Activated CD8-positive, alpha-beta T cell treated with anti-CD3 and anti-CD28 coated beads, Interleukin-2, amount 10 ng/mL, durations not matched to agents 7 days and 5 days (primary cell): ENCODE data around the gene GPR83. TPM values are rescaled to one million over a fixed set of nuclear protein-coding genes. Genes with fewer than 3 reads are reported as not detected.

Experiments used
- ATAC-seq: fragments of 150-1000 bp; cut with Tn5 transposase; one replicate; pipeline ENCODE4 v1.10.0; 2021; ENCODE audit warnings: moderate library complexity
- CTCF ChIA-PET: fragments of 350-600 bp; sonication (Branson Sonifier 250); formaldehyde crosslinking; loops from one replicate; lab custom pipeline; 2021; ENCODE audit warnings: antibody characterized with exemption; lab: Charles Lee
- POLR2A ChIA-PET: fragments of 350-600 bp; sonication (Branson Sonifier 250); formaldehyde crosslinking; loops from one replicate; lab custom pipeline; 2021; ENCODE audit warnings: antibody characterized with exemption; lab: Charles Lee
- DNase-seq: peaks from one replicate; pipeline ENCODE4 v3.0.0-alpha.2; 2020
- H3K27ac Mint-ChIP-seq: one replicate; pipeline ENCODE4 v1.8.0; 2021; ENCODE audit warnings: mild to moderate bottlenecking, mixed read lengths
- H3K27me3 Mint-ChIP-seq: one replicate; pipeline ENCODE4 v1.8.0; 2021; ENCODE audit warnings: low read depth, mixed read lengths
- H3K36me3 Mint-ChIP-seq: one replicate; pipeline ENCODE4 v1.8.0; 2021; ENCODE audit warnings: low read depth, mixed read lengths
- H3K4me1 Mint-ChIP-seq: one replicate; pipeline ENCODE4 v1.8.0; 2021; ENCODE audit warnings: low read depth, mixed read lengths
- H3K4me3 Mint-ChIP-seq: one replicate; pipeline ENCODE4 v1.8.0; 2021; ENCODE audit warnings: mild to moderate bottlenecking, mixed read lengths
- H3K9me3 Mint-ChIP-seq: one replicate; pipeline ENCODE4 v1.8.0; 2022; ENCODE audit warnings: mixed read lengths; ENCODE audit not compliant: insufficient read depth
- total RNA-seq, 2 experiments: library from RNA; stranded (reverse); gene quantifications; one replicate each; pipeline ENCODE4 v1.2.3, GENCODE V29; 2021

GPR83 gene
- total RNA-seq, result not detected

DNA sequence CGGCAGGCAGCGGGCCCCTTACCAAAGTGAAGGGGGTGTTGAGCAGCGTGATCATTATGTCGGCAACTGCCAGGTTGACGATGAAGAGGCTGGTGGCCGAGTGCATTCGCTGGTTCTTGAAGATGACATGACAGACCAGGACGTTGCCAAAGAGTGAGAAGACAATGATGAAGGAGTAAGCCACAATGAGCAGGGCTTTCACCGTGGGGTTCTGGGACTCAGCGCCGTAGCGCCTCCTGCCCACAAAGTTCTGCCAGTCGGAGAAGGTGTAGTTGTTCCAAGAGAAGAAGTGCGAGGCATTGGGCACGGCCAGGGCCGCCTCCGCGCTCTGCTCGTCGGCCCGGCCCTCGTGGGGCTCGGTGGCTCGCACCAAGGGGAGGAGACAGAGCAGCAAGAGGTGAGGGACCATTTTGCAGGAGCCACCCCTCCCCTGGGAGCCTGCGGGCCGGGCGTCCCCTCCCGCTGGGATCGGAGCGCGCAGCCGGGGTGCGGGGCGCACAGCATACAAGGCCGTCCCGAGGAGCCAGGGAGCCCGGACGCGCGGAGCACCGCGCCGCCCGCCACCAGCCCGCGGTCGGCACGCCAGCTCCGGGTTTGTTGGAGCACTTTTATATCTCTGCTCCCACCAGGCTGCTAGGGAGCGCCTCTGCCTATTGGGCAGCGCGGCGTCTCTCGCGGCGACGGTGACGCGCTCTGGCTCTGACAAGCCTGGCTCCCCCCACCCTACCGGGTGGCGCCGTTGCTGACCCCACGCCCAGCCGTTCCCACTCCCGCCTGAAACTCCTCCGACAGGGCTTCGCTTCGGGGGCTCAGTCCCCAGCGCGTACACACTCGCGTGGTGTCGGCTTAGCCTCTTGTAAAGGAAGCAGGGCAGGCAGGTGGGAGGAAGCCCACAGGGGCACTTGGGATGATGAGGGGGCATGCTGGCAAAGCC lies at the start of gene GPR83:
Gene GPR83, minus strand, starts transcription at position 581 of the 934 bp plus-strand sequence. Its CDS starts 172 bp downstream, at position 409.
- H3K36me3 Mint-ChIP-seq, result no peaks in the 10 kb centered on the region
- peaks cover 8% of the 10 kb centered on the region for H3K4me1 Mint-ChIP-seq
- no peaks in the 10 kb centered on the region for H3K9me3 Mint-ChIP-seq
- POLR2A ChIA-PET, result no interaction called here
- peaks cover 40% of the 10 kb centered on the region for H3K27me3 Mint-ChIP-seq
- DNase-seq, result no peak
- no peak within 1 kb of the TSS for H3K27ac Mint-ChIP-seq
- CTCF ChIA-PET, result no interaction called here
- ATAC-seq, result peak; percentile 39
- peak within 1 kb of the TSS; percentile 15 for H3K4me3 Mint-ChIP-seq

GRCh38 chr11:94450048-94450447 lies 48.8 kb upstream of the GPR83 start:
- H3K9me3 Mint-ChIP-seq, result no peaks in the 10 kb centered on the region
- no peak overlapping the region for H3K27ac Mint-ChIP-seq
- no peaks in the 10 kb centered on the region for H3K27me3 Mint-ChIP-seq
- DNase-seq (no peak), ATAC-seq (no peak)
- H3K4me1 Mint-ChIP-seq, result no peaks in the 10 kb centered on the region
- CTCF ChIA-PET, result interaction anchor here (1.0 kb wide), 1 partner anchor 55 kb away, joined by 6 read pairs; no protein-coding TSS in a partner anchor
- POLR2A ChIA-PET, result no interaction called here
- H3K4me3 Mint-ChIP-seq, result no peak overlapping the region
- peaks cover 25% of the 10 kb centered on the region for H3K36me3 Mint-ChIP-seq

- Mint-ChIP-seq H3K4me3 (no peak overlapping the region), H3K9me3 (no peaks in the 10 kb centered on the region), H3K4me1 (no peaks in the 10 kb centered on the region), H3K36me3 (peaks cover 27% of the 10 kb centered on the region), H3K27me3 (no peaks in the 10 kb centered on the region), H3K27ac (no peak overlapping the region)
- no peak for DNase-seq
- no peak for ATAC-seq
- CTCF ChIA-PET, result interaction anchor here (1.0 to 1.6 kb wide), 2 partner anchors 56 to 554 kb away, joined by 5 to 6 read pairs; no protein-coding TSS in a partner anchor
- POLR2A ChIA-PET, result no interaction called here
Measured at GRCh38 chr11:94449437-94449836, 48.2 kb upstream of the GPR83 start.

GRCh38 chr11:94449029-94449428 lies 47.8 kb upstream of the GPR83 start:
- peaks cover 31% of the 10 kb centered on the region for H3K36me3 Mint-ChIP-seq
- H3K4me1 Mint-ChIP-seq, result no peaks in the 10 kb centered on the region
- no peak overlapping the region for H3K4me3 Mint-ChIP-seq
- no peaks in the 10 kb centered on the region for H3K27me3 Mint-ChIP-seq
- DNase-seq, result no peak
- no peaks in the 10 kb centered on the region for H3K9me3 Mint-ChIP-seq
- no peak for ATAC-seq
- ChIA-PET POLR2A (no interaction called here), CTCF (interaction anchor here (1.0 to 1.6 kb wide), 2 partner anchors 56 to 554 kb away, joined by 5 to 6 read pairs; no protein-coding TSS in a partner anchor)
- H3K27ac Mint-ChIP-seq, result no peak overlapping the region

GRCh38 chr11:94447149-94447548 lies 45.9 kb upstream of the GPR83 start:
- ATAC-seq, result no peak
- Mint-ChIP-seq H3K36me3 (peaks cover 28% of the 10 kb centered on the region), H3K27me3 (no peaks in the 10 kb centered on the region), H3K4me1 (no peaks in the 10 kb centered on the region), H3K4me3 (no peak overlapping the region), H3K9me3 (no peaks in the 10 kb centered on the region), H3K27ac (no peak overlapping the region)
- ChIA-PET POLR2A (no interaction called here), CTCF (no interaction called here)
- no peak for DNase-seq

DNA sequence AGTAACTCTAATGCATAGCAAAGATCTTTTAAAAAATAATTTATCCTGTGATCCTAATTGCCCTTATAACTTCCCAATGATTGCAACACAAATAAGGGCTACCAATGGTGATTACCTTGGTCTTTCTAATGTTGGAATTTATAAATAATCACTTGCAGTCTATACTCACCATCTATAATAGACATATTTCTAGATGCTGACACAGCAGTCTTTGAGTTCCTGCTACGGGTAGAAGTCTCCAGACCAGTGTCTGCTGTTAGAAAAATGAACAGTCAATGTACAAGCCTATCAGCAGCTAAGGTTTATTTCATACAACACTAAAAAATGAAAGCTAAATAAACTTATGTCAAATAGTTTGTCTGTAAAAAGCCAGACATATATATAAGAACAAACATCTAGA lies 44.4 kb upstream of the GPR83 start:
- DNase-seq (no peak), ATAC-seq (no peak)
- no peak overlapping the region for H3K27ac Mint-ChIP-seq
- POLR2A ChIA-PET, result no interaction called here
- no peaks in the 10 kb centered on the region for H3K9me3 Mint-ChIP-seq
- H3K36me3 Mint-ChIP-seq, result peaks cover 30% of the 10 kb centered on the region
- H3K4me3 Mint-ChIP-seq, result no peak overlapping the region
- CTCF ChIA-PET, result no interaction called here
- H3K27me3 Mint-ChIP-seq, result no peaks in the 10 kb centered on the region
- peaks cover 9% of the 10 kb centered on the region for H3K4me1 Mint-ChIP-seq

- H3K4me1 Mint-ChIP-seq, result no peaks in the 10 kb centered on the region
- H3K27ac Mint-ChIP-seq, result no peak overlapping the region
- ChIA-PET CTCF (interaction anchor here (1.0 kb wide), 1 partner anchor 16 kb away, joined by 3 read pairs; no protein-coding TSS in a partner anchor), POLR2A (no interaction called here)
- no peaks in the 10 kb centered on the region for H3K27me3 Mint-ChIP-seq
- ATAC-seq (no peak), DNase-seq (no peak)
- H3K9me3 Mint-ChIP-seq, result no peaks in the 10 kb centered on the region
- H3K36me3 Mint-ChIP-seq, result peaks cover 42% of the 10 kb centered on the region
- H3K4me3 Mint-ChIP-seq, result no peak overlapping the region
Measured at GRCh38 chr11:94433049-94433448, 31.8 kb upstream of the GPR83 start.

DNA sequence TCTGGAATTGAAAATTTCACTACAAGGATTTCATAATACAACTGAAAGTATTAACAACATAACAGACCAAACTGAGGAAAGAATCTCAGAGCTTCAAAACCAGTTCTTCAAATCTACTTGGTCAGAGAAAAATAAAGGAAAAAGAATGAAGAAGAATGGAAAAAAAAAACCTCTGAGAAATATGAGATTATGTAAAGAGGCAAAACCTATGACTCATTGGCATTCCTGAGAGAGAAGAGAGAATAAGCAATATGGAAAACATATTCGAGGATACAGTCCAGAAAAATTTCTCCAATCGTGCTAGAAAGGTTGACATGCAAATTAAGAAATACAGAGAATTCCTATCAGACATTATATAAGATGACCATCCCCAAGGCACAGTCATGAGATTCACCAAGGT lies 23.4 kb upstream of the GPR83 start:
- POLR2A ChIA-PET, result interaction anchor here (0.6 kb wide), 1 partner anchor 402 kb away, joined by 4 read pairs; no protein-coding TSS in a partner anchor
- Mint-ChIP-seq H3K4me1 (no peaks in the 10 kb centered on the region), H3K9me3 (no peaks in the 10 kb centered on the region), H3K4me3 (no peak overlapping the region), H3K27me3 (no peaks in the 10 kb centered on the region), H3K36me3 (peaks cover 58% of the 10 kb centered on the region), H3K27ac (no peak overlapping the region)
- ATAC-seq, result no peak
- CTCF ChIA-PET, result interaction anchor here (1.0 kb wide), 1 partner anchor 10 kb away, joined by 5 read pairs; no protein-coding TSS in a partner anchor
- no peak for DNase-seq

DNA sequence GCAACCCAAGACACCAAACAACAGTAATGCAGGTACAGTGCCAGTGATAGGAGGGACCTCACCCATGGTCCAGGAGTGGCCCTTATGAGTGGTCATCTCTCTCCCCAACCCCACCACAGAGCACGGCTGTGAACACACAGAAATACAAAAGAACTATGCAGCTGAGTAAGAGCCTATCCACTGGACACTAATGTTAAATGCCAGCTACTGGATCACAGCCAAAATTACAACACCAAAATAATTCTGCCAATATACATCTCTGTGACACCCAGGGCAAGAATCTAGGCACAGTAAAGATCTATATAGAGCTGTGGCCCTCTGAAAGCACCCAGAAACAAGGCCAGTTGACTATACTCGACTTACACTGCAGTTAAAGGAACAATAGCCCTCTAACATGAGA lies 22.8 kb upstream of the GPR83 start:
- DNase-seq (no peak), ATAC-seq (no peak)
- H3K4me1 Mint-ChIP-seq, result no peaks in the 10 kb centered on the region
- H3K4me3 Mint-ChIP-seq, result no peak overlapping the region
- no peaks in the 10 kb centered on the region for H3K9me3 Mint-ChIP-seq
- no peaks in the 10 kb centered on the region for H3K27me3 Mint-ChIP-seq
- no peak overlapping the region for H3K27ac Mint-ChIP-seq
- POLR2A ChIA-PET, result interaction anchor here (0.6 kb wide), 1 partner anchor 402 kb away, joined by 4 read pairs; no protein-coding TSS in a partner anchor
- H3K36me3 Mint-ChIP-seq, result peaks cover 52% of the 10 kb centered on the region
- CTCF ChIA-PET, result interaction anchor here (1.0 kb wide), 1 partner anchor 10 kb away, joined by 5 read pairs; no protein-coding TSS in a partner anchor

- ChIA-PET CTCF (no interaction called here), POLR2A (no interaction called here)
- Mint-ChIP-seq H3K4me1 (no peaks in the 10 kb centered on the region), H3K27ac (no peak overlapping the region), H3K4me3 (no peak overlapping the region), H3K9me3 (no peaks in the 10 kb centered on the region), H3K27me3 (no peaks in the 10 kb centered on the region), H3K36me3 (peaks cover 47% of the 10 kb centered on the region)
- ATAC-seq, result no peak
- no peak for DNase-seq
Measured at GRCh38 chr11:94423507-94423906, 22.3 kb upstream of the GPR83 start.

DNA sequence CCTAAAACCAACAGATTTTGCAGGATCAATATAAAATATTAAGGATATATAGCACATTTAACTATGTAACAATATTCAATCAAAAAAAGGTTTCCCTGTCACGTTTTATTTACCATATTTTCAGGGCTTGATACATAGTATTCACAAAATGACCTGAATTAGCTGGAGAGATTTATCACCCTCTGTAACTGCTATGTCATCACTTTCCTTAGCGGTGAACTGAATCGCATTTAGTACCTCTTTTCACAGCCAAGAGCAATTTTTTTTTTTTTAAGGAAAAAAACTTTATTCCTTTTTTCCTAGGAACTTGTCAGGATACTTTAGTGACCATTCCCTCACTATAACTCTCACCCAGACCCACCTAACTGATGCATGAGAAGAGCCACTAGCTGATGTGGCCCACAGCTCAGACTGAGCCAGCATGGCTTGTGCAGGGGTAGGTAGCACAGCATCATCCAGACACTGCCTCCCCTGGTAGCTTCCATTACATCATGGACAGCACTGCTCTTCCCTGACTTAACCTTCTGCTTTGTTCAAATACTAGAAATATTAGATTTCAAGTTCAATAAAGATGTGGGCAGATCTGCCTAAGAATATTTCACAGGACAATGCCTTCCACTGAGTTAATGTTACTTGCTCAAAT lies 17.0 kb upstream of the GPR83 start:
- H3K4me3 Mint-ChIP-seq, result no peak overlapping the region
- ATAC-seq (no peak), DNase-seq (no peak)
- peaks cover 23% of the 10 kb centered on the region for H3K36me3 Mint-ChIP-seq
- H3K27me3 Mint-ChIP-seq, result no peaks in the 10 kb centered on the region
- H3K27ac Mint-ChIP-seq, result no peak overlapping the region
- ChIA-PET CTCF (interaction anchor here (1.4 kb wide), 1 partner anchor 499 kb away, joined by 4 read pairs; no protein-coding TSS in a partner anchor), POLR2A (no interaction called here)
- no peaks in the 10 kb centered on the region for H3K9me3 Mint-ChIP-seq
- H3K4me1 Mint-ChIP-seq, result no peaks in the 10 kb centered on the region
